Prostate gland (tissue), 2 donors: Measurements from ENCODE around the gene LRBA.

Source experiments
- CTCF ChIP-seq, 4 experiments: fragments of 200-600 bp in 2 of 4; fragments of 450-650 bp in 2 of 4; sonication (generic) in 2 of 4; IDR thresholded peaks; 1 replicate in 3 of 4; 2 replicates in 1 of 4; pipeline ENCODE4 v1.5.1; 2016 to 2019; ENCODE audit warnings: antibody characterized with exemption in 4 of 4, mild to moderate bottlenecking in 2 of 4, moderate library complexity in 2 of 4
- POLR2A ChIP-seq: fragments of 450-650 bp; IDR thresholded peaks from one replicate; pipeline ENCODE4 v1.6.1; 2016; ENCODE audit warnings: antibody characterized with exemption, mild to moderate bottlenecking
- POLR2AphosphoS5 ChIP-seq: sonication (generic); formaldehyde crosslinking; IDR thresholded peaks from one replicate; pipeline ENCODE4 v1.6.1; 2017; ENCODE audit warnings: antibody characterized with exemption

- TF ChIP-seq POLR2A (no peak), CTCF (IDR thresholded peaks at IDR 0.05) (no peak), POLR2AphosphoS5 (no peak)
Observed at GRCh38 chr4:150859453-150859852, 155.6 kb downstream of the LRBA start.
